Common myeloid progenitor, CD34-positive (primary cell): Measurements from ENCODE around the gene TRAF3.
"Not testable (repeated sequence)": the region's sequence is repeated elsewhere in the genome, so short reads cannot be mapped to it uniquely, and the experiment has no call there.

ENCODE experiments used
- CTCF ChIA-PET: fragments of 350-600 bp; sonication (Branson Sonifier 250); formaldehyde crosslinking; loops from one replicate; lab custom pipeline; 2021; ENCODE audit warnings: antibody characterized with exemption; lab: Charles Lee
- POLR2A ChIA-PET: fragments of 350-600 bp; sonication (Branson Sonifier 250); formaldehyde crosslinking; loops from one replicate; lab custom pipeline; 2021; ENCODE audit warnings: antibody characterized with exemption; lab: Charles Lee
- DNase-seq, 3 donors: peaks; one replicate each; pipeline versions ENCODE4 v3.0.0 to v3.0.0-alpha.2; 2013
- H3K27ac ChIP-seq, 2 experiments: 1 replicate in 1 of 2; 2 replicates in 1 of 2; pipeline ENCODE4 v1.7.0; 2013; ENCODE audit warnings: inconsistent platforms in 2 of 2, low read length in 2 of 2, mild to moderate bottlenecking in 2 of 2, low read depth in 1 of 2, moderate library complexity in 1 of 2; ENCODE audit not compliant: severe bottlenecking in 2 of 2, insufficient read depth in 1 of 2, poor library complexity in 1 of 2
- H3K27me3 ChIP-seq, 5 experiments: replicated peaks in 2 of 5; 1 replicate in 3 of 5; 2 replicates in 2 of 5; pipeline versions ENCODE4 v1.6.1 to v1.7.0; 2013; ENCODE audit warnings: low read length in 4 of 5, mild to moderate bottlenecking in 2 of 5, moderate library complexity in 2 of 5, inconsistent platforms in 1 of 5; ENCODE audit not compliant: insufficient read depth in 5 of 5, control insufficient read depth in 4 of 5
- H3K36me3 ChIP-seq, 4 experiments: 1 replicate in 2 of 4; 2 replicates in 2 of 4; pipeline versions ENCODE4 v1.6.1 to v1.7.0; 2013; ENCODE audit warnings: low read length in 3 of 4, control low read depth in 1 of 4, mild to moderate bottlenecking in 1 of 4; ENCODE audit not compliant: control insufficient read depth in 4 of 4, insufficient read depth in 4 of 4
- H3K4me1 ChIP-seq, 4 experiments: 1 replicate in 3 of 4; 2 replicates in 1 of 4; pipeline versions ENCODE4 v1.6.1 to v1.7.1; 2013; ENCODE audit warnings: low read length in 3 of 4, mild to moderate bottlenecking in 3 of 4, control low read depth in 1 of 4, inconsistent platforms in 1 of 4, moderate library complexity in 1 of 4; ENCODE audit not compliant: control insufficient read depth in 4 of 4, insufficient read depth in 4 of 4; ENCODE audit errors: control extremely low read depth in 1 of 4
- H3K4me3 ChIP-seq, 7 experiments: 1 replicate in 4 of 7; 2 replicates in 3 of 7; pipeline versions ENCODE4 v1.5.1 to v1.7.0; 2013; ENCODE audit warnings: mild to moderate bottlenecking in 7 of 7, low read length in 6 of 7, moderate library complexity in 6 of 7, inconsistent platforms in 2 of 7, low read depth in 2 of 7, control low read depth in 1 of 7; ENCODE audit not compliant: insufficient read depth in 4 of 7, control insufficient read depth in 1 of 7; ENCODE audit errors: extremely low read depth in 1 of 7
- H3K9me3 ChIP-seq, 5 experiments: 1 replicate in 4 of 5; 2 replicates in 1 of 5; pipeline versions ENCODE4 v1.6.1 to v1.7.1; 2013; ENCODE audit warnings: low read length in 4 of 5, mild to moderate bottlenecking in 2 of 5, inconsistent platforms in 1 of 5, low read depth in 1 of 5, moderate library complexity in 1 of 5; ENCODE audit not compliant: control insufficient read depth in 4 of 5, insufficient read depth in 2 of 5; ENCODE audit errors: control extremely low read depth in 1 of 5
- WGBS: methylation state at CpG from one replicate; pipeline ENCODE4 v1.1.5; 2013; ENCODE audit not compliant: insufficient coverage; 5-methylcytosine and 5-hydroxymethylcytosine counted together

The TRAF3 gene

GRCh38 chr14:102862154-102862773 lies 85.0 kb downstream of the TRAF3 start:
- Histone ChIP-seq H3K4me1 (no peaks in the 10 kb centered on the region), H3K9me3 (peaks cover 0 to 24% (median 12%) of the 10 kb centered on the region in 5 experiments), H3K36me3 (peaks cover 0 to 17% (median 7%) of the 10 kb centered on the region in 4 experiments), H3K27me3 (no peaks in the 10 kb centered on the region), H3K27ac (no peak overlapping the region), H3K4me3 (no peak overlapping the region)
- no peak for DNase-seq
- ChIA-PET POLR2A (no interaction called here), CTCF (interaction anchor here (1.1 kb wide), 1 partner anchor 11 kb away, joined by 3 read pairs; no protein-coding TSS in a partner anchor)
- no CpG with 5 or more reads among the region's 3 CpGs for WGBS

- no peak for DNase-seq
- CTCF ChIA-PET, result interaction anchor here (0.6 to 1.1 kb wide), 3 partner anchors 10 to 37 kb away, joined by 3 read pairs; no protein-coding TSS in a partner anchor
- H3K4me1 ChIP-seq, result no peaks in the 10 kb centered on the region
- POLR2A ChIA-PET, result interaction anchor here (0.6 kb wide), 1 partner anchor 1104 kb away, joined by 3 read pairs; no protein-coding TSS in a partner anchor
- H3K9me3 ChIP-seq, result peaks cover 0 to 17% (median 12%) of the 10 kb centered on the region in 5 experiments
- no peak overlapping the region for H3K27ac ChIP-seq
- peaks cover 0 to 15% (median 7%) of the 10 kb centered on the region in 4 experiments for H3K36me3 ChIP-seq
- no peaks in the 10 kb centered on the region for H3K27me3 ChIP-seq
- 92% methylated on average over 2 of the region's 3 CpGs for WGBS
- no peak overlapping the region for H3K4me3 ChIP-seq
Observed at GRCh38 chr14:102863381-102863780, 86.1 kb downstream of the TRAF3 start.

- WGBS, result no CpG with 5 or more reads among the region's 4 CpGs
- H3K27ac ChIP-seq, H3K27me3 ChIP-seq, CTCF ChIA-PET, H3K9me3 ChIP-seq, H3K4me3 ChIP-seq, DNase-seq, H3K4me1 ChIP-seq: not testable (repeated sequence)
- peaks cover 0 to 14% (median 8%) of the 10 kb centered on the region in 4 experiments for H3K36me3 ChIP-seq
- POLR2A ChIA-PET, result interaction anchor here (0.7 kb wide), 1 partner anchor 210 kb away, joined by 5 read pairs; no protein-coding TSS in a partner anchor
Observed at GRCh38 chr14:102865916-102866315, 88.7 kb downstream of the TRAF3 start.

- Histone ChIP-seq H3K9me3 (peaks cover 0 to 5% (median 3%) of the 10 kb centered on the region in 5 experiments), H3K27ac (no peak overlapping the region), H3K4me3 (no peak overlapping the region), H3K4me1 (no peaks in the 10 kb centered on the region), H3K27me3 (no peaks in the 10 kb centered on the region), H3K36me3 (peaks cover 3 to 23% (median 17%) of the 10 kb centered on the region in 4 experiments)
- 97% methylated on average over 5 of the region's 9 CpGs for WGBS
- POLR2A ChIA-PET, result no interaction called here
- CTCF ChIA-PET, result no interaction called here
- no peak for DNase-seq
Observed at GRCh38 chr14:102866982-102867761, 89.9 kb downstream of the TRAF3 start.

GRCh38 chr14:102867826-102868580 lies 90.8 kb downstream of the TRAF3 start:
- DNase-seq, result no peak
- peaks cover 0 to 5% (median 0%) of the 10 kb centered on the region in 5 experiments for H3K9me3 ChIP-seq
- no peaks in the 10 kb centered on the region for H3K27me3 ChIP-seq
- no peak overlapping the region for H3K27ac ChIP-seq
- H3K4me1 ChIP-seq, result no peaks in the 10 kb centered on the region
- peaks cover 3 to 28% (median 21%) of the 10 kb centered on the region in 4 experiments for H3K36me3 ChIP-seq
- 99% methylated on average over 9 of the region's 15 CpGs for WGBS
- ChIA-PET CTCF (no interaction called here), POLR2A (no interaction called here)
- H3K4me3 ChIP-seq, result no peak overlapping the region

- H3K4me3 ChIP-seq, result no peak overlapping the region
- POLR2A ChIA-PET, result no interaction called here
- CTCF ChIA-PET, result no interaction called here
- no peaks in the 10 kb centered on the region for H3K27me3 ChIP-seq
- no peak overlapping the region for H3K27ac ChIP-seq
- WGBS, result 82% methylated on average over 3 of the region's 8 CpGs
- DNase-seq, result no peak
- H3K36me3 ChIP-seq, result peaks cover 3 to 34% (median 25%) of the 10 kb centered on the region in 4 experiments
- no peaks in the 10 kb centered on the region for H3K9me3 ChIP-seq
- H3K4me1 ChIP-seq, result no peaks in the 10 kb centered on the region
Observed at GRCh38 chr14:102868956-102869547, 91.8 kb downstream of the TRAF3 start.
